Neural crest cell (in vitro differentiated cells): ENCODE data around the gene LY6G5C. TPM values are rescaled to one million over a fixed set of nuclear protein-coding genes. Genes with fewer than 3 reads are reported as not detected.

Experiments used
- DNase-seq: peaks from one replicate; pipeline ENCODE4 v3.0.0; 2021; ENCODE audit warnings: low read depth, mixed read lengths, low spot score
- H3K27ac Mint-ChIP-seq: one replicate; pipeline ENCODE4 v1.8.0; 2021; ENCODE audit warnings: mild to moderate bottlenecking, mixed read lengths; ENCODE audit not compliant: unreplicated experiment
- H3K27me3 Mint-ChIP-seq: 2 replicates; pipeline ENCODE4 v1.8.0; 2021; ENCODE audit warnings: low read depth, mild to moderate bottlenecking, mixed read lengths
- H3K36me3 Mint-ChIP-seq: 2 replicates; pipeline ENCODE4 v1.8.0; 2021; ENCODE audit warnings: low read depth, mild to moderate bottlenecking, mixed read lengths
- H3K4me1 Mint-ChIP-seq: 2 replicates; pipeline ENCODE4 v1.8.0; 2021; ENCODE audit warnings: mixed read lengths
- H3K4me3 Mint-ChIP-seq: one replicate; pipeline ENCODE4 v1.8.0; 2021; ENCODE audit warnings: mild to moderate bottlenecking, mixed read lengths
- H3K9me3 Mint-ChIP-seq: 2 replicates; pipeline ENCODE4 v1.8.0; 2021; ENCODE audit warnings: mixed read lengths
- total RNA-seq: library from RNA; stranded (reverse); gene quantifications from 2 replicates; pipeline ENCODE4 v1.2.1, GENCODE V29; 2021
- TF ChIP-seq, protein P1 (sequence below): fragments of 200-600 bp; sonication (generic); conservative IDR thresholded peaks from 2 replicates; pipeline ENCODE4 v1.5.0; 2021; ENCODE audit warnings: antibody characterized with exemption, mild to moderate bottlenecking

LY6G5C gene
- total RNA-seq, 1 donor from 2014 or later: 9.1 TPM

DNA sequence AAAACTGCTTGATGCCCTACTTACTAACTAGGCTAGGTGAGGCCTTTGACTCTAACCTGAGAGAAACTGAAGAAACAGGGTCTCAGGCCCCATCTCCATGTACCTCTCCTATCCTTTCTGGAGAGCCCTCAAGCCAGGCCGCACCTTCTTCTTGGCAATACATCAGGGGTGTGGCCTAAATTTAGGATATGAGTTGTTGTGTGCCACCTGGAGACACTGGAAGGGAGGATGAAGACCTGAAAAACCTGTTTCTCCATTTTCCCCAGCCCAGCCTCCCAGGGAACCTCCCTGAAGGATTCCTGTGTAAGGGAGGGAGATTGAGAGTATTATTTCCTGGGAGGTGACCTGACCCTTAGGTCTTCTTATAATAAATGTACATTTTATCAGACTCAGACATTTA, 37.4 kb upstream of the LY6G5C start:
- no peaks in the 10 kb centered on the region for H3K9me3 Mint-ChIP-seq
- no peak for DNase-seq
- H3K27me3 Mint-ChIP-seq: peaks cover 3% of the 10 kb centered on the region
- H3K36me3 Mint-ChIP-seq: peaks cover 3% of the 10 kb centered on the region
- H3K27ac Mint-ChIP-seq: no peak overlapping the region
- no peak overlapping the region for H3K4me3 Mint-ChIP-seq
- peaks cover 14% of the 10 kb centered on the region for H3K4me1 Mint-ChIP-seq
- TF ChIP-seq, protein P1, sequence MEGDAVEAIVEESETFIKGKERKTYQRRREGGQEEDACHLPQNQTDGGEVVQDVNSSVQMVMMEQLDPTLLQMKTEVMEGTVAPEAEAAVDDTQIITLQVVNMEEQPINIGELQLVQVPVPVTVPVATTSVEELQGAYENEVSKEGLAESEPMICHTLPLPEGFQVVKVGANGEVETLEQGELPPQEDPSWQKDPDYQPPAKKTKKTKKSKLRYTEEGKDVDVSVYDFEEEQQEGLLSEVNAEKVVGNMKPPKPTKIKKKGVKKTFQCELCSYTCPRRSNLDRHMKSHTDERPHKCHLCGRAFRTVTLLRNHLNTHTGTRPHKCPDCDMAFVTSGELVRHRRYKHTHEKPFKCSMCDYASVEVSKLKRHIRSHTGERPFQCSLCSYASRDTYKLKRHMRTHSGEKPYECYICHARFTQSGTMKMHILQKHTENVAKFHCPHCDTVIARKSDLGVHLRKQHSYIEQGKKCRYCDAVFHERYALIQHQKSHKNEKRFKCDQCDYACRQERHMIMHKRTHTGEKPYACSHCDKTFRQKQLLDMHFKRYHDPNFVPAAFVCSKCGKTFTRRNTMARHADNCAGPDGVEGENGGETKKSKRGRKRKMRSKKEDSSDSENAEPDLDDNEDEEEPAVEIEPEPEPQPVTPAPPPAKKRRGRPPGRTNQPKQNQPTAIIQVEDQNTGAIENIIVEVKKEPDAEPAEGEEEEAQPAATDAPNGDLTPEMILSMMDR: no peak

DNA sequence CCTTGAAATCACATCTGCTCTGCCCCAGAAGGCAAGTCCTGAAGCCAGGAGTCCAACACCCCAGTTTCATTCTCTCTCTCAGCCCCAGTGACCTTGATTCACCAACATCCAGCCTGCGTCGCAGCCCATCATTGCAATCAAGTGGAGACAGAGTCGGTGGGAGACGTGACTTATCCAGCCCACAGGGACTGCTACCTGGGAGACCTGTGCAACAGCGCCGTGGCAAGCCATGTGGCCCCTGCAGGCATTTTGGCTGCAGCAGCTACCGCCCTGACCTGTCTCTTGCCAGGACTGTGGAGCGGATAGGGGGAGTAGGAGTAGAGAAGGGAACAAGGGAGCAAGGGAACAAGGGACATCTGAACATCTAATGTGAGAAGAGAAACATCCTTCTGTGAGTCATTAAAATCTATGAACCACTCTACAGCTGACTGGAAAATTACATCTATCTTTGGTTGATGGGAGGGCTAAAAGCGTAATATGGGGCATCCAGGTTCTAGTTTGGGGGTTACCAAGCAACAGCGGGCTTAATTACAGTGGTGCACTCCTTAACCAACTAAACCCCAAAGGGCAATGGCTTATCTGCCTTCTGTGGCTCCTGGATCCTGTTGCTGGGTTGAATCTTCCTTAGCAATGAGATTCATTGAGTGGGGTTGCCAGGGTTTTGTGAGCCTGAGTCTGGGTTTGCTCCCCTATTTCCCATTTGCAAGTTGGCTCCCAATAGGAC, 36.8 kb upstream of the LY6G5C start:
- peaks cover 3% of the 10 kb centered on the region for H3K36me3 Mint-ChIP-seq
- H3K4me3 Mint-ChIP-seq: no peak overlapping the region
- no peak for DNase-seq
- peak overlapping the region; percentile 90 for H3K27ac Mint-ChIP-seq
- H3K27me3 Mint-ChIP-seq: peaks cover 3% of the 10 kb centered on the region
- no peaks in the 10 kb centered on the region for H3K9me3 Mint-ChIP-seq
- H3K4me1 Mint-ChIP-seq: peaks cover 20% of the 10 kb centered on the region
- TF ChIP-seq, protein P1: no peak

DNA sequence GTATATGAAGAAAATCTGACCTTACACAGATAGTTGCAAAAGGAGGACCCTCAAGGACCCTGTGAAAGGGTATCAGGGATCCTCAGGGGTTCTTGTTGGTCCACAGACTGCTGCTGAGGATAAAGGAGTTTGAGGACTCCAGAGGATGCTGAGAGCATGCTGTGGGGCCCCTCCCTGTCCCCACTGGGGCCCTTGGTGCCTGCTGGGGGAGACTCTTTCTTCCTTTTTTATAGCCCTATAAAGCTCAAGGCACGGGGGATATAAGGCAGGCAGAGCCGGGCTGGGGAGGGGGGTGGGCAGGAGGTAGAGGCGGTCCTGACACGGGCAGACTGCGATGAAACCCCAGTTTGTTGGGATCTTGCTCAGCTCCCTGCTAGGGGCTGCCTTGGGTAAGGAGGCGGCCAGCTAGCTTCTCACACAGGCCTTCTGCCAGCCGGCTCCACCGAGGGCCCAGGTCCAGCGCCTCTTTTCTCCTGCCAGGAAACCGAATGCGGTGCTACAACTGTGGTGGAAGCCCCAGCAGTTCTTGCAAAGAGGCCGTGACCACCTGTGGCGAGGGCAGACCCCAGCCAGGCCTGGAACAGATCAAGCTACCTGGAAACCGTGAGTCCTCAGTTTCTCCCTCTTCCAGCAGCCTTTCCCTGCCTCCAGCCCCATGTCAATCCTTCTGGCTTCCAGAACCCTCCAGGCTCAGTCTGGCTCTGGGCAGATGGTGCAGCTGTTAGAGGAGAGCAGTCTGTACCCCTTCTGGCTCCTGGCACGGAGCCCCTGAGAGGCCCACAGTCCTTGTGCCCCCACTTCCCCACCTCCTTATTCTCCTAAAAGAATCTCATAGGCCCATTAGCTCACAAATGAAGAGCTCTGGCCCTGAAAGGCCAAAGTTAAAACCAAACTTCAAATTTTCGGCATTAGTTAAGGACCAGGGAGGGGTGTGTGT, 34.4 kb upstream of the LY6G5C start, which contains the start of gene LY6G6D:
Gene LY6G6D, plus strand, starts transcription at position 327 of the 937 bp plus-strand sequence. Its CDS starts 8 bp downstream, at position 335.
- peak within 1 kb of the TSS; percentile 96 for H3K27ac Mint-ChIP-seq

DNA sequence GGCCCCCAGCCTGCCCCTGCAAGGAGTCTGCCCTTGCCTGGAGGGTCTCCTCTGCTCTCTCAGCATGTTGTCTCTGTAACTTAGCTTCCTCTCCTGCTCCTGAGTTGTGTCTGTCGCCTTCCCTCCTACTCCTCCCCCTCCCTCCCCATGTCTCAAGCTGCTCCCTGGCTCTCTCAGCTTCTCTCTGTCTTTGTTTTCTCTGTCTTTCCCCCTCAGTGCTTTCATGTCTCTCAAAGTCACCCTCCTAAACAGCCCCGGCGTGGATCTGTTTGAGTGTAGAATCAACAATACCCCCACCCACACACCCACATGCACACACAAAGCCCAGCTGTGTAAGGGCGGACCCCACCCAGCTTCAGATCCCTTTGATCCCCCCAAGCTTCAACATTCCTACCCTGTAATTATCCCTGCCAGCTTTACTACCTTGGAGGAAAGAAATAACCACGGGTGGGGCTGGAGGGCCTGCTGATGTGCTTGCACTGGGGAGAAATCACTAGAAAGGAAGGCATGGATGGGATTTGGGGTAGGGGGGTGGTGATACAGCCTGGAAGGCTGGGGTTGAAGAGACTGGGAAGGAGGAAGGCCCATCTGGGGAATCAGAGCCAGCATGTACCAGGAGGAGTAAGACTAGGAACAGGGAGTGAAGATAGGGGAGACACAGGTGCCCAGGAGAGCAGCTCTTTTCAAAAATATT, 33.3 kb upstream of the LY6G5C start:
- TF ChIP-seq, protein P1: no peak
- no peak for DNase-seq
- peak overlapping the region; percentile 36 for H3K4me3 Mint-ChIP-seq
- H3K36me3 Mint-ChIP-seq: no peaks in the 10 kb centered on the region
- no peaks in the 10 kb centered on the region for H3K27me3 Mint-ChIP-seq
- H3K4me1 Mint-ChIP-seq: peaks cover 27% of the 10 kb centered on the region
- H3K27ac Mint-ChIP-seq: peak overlapping the region; percentile 96
- H3K9me3 Mint-ChIP-seq: no peaks in the 10 kb centered on the region

More for the DNA sequence above, 34.4 kb upstream of the LY6G5C start, which contains the start of gene LY6G6D:
- H3K9me3 Mint-ChIP-seq: no peaks in the 10 kb centered on the region
- TF ChIP-seq, protein P1: no peak
- peak within 1 kb of the TSS; percentile 36 for H3K4me3 Mint-ChIP-seq
- peaks cover 27% of the 10 kb centered on the region for H3K4me1 Mint-ChIP-seq
- H3K36me3 Mint-ChIP-seq: no peaks in the 10 kb centered on the region
- no peaks in the 10 kb centered on the region for H3K27me3 Mint-ChIP-seq
- DNase-seq: no peak

DNA sequence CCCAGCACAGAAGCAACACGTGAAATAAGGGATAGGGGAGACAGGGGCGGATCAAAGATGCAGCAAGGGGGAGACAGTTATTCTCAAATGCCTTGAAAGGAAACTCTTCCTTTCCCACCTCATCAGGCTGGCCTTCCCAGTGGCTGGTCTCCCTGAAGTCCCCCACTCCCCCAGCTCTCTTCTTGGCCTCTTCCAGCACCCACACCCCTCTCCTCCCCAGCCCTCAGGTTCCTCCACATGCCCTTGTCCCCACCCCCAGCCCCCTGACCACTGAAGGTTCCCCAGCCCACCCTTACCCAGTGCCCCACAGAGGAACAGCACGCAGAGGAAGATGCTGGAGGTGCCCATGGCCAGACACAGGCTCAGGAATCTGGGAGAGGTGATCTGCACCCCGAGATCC, 32.6 kb upstream of the LY6G5C start:
- TF ChIP-seq, protein P1: no peak

More for the DNA sequence above, 32.6 kb upstream of the LY6G5C start:
- DNase-seq: no peak
- Mint-ChIP-seq H3K9me3 (no peaks in the 10 kb centered on the region), H3K4me3 (no peak overlapping the region), H3K27me3 (no peaks in the 10 kb centered on the region), H3K36me3 (no peaks in the 10 kb centered on the region), H3K4me1 (peaks cover 27% of the 10 kb centered on the region), H3K27ac (peak overlapping the region; percentile 96)
